Uterus (tissue), 4 donors: ENCODE results near the gene KLF13. TPM values are rescaled to one million over a fixed set of nuclear protein-coding genes. Genes with fewer than 3 reads are reported as not detected.
A peak's percentile ranks its signal among the peaks of the same experiment; 100 is the strongest.

Experiments used
- DNase-seq, 2 donors: peaks; one replicate each; pipeline ENCODE4 v3.0.0-alpha.2; 2019 to 2020
- H3K27ac ChIP-seq, 2 donors: fragments of 200-600 bp; sonication (generic); 1 replicate in 1 of 2; 2 replicates in 1 of 2; pipeline ENCODE4 v1.5.1; 2016 to 2018
- H3K27me3 ChIP-seq, 2 donors: fragments of 200-600 bp; sonication (generic); one replicate each; pipeline ENCODE4 v1.5.1; 2018 to 2019; ENCODE audit warnings: control low read depth in 1 of 2
- H3K36me3 ChIP-seq, 2 donors: fragments of 200-600 bp; sonication (generic); one replicate each; pipeline ENCODE4 v1.5.1; 2019; ENCODE audit warnings: control low read depth in 1 of 2
- H3K4me1 ChIP-seq, 2 donors: fragments of 200-600 bp; sonication (generic); one replicate each; pipeline ENCODE4 v1.5.1; 2018 to 2019; ENCODE audit warnings: control low read depth in 1 of 2
- H3K4me3 ChIP-seq, 2 donors: fragments of 200-600 bp; sonication (generic); 1 replicate in 1 of 2; 2 replicates in 1 of 2; pipeline ENCODE4 v1.5.1; 2018 to 2019; ENCODE audit warnings: mild to moderate bottlenecking in 1 of 2
- H3K9me3 ChIP-seq, 2 donors: fragments of 200-600 bp; sonication (generic); one replicate each; pipeline ENCODE4 v1.5.1; 2019; ENCODE audit warnings: control low read depth in 1 of 2
- POLR2A ChIP-seq, 2 donors: fragments of 450-650 bp; IDR thresholded peaks; one replicate each; pipeline ENCODE4 v1.6.1; 2016; ENCODE audit warnings: antibody characterized with exemption in 2 of 2, mild to moderate bottlenecking in 1 of 2, moderate library complexity in 1 of 2
- intact Hi-C: fragments of 100-400 bp; cut with DNase I; formaldehyde crosslinking; loops from one replicate; pipeline ENCODE4 v1.15.1; 2023; ENCODE audit warnings: low total_unique reads
- total RNA-seq, 4 donors: library from RNA; depleted of rRNA in 3 of 4; stranded (reverse); fragments of >200 nt in 3 of 4; gene quantifications; one replicate each; pipeline versions ENCODE4 v1.1.0 to v1.2.4, GENCODE V29; 2014 to 2023
- TF ChIP-seq, protein P1 (sequence below), 4 experiments: fragments of 200-600 bp in 2 of 4; fragments of 450-650 bp in 2 of 4; sonication (generic) in 2 of 4; IDR thresholded peaks; one replicate each; pipeline ENCODE4 v1.5.1; 2016 to 2019; ENCODE audit warnings: antibody characterized with exemption in 4 of 4, mild to moderate bottlenecking in 2 of 4, moderate library complexity in 1 of 4
- donor health status: DM: yes; HTN: yes; CAD: no.

KLF13 gene
- total RNA-seq, 4 donors from 2014 or later = 20.2 to 58.8 (median 25.7) TPM

DNA sequence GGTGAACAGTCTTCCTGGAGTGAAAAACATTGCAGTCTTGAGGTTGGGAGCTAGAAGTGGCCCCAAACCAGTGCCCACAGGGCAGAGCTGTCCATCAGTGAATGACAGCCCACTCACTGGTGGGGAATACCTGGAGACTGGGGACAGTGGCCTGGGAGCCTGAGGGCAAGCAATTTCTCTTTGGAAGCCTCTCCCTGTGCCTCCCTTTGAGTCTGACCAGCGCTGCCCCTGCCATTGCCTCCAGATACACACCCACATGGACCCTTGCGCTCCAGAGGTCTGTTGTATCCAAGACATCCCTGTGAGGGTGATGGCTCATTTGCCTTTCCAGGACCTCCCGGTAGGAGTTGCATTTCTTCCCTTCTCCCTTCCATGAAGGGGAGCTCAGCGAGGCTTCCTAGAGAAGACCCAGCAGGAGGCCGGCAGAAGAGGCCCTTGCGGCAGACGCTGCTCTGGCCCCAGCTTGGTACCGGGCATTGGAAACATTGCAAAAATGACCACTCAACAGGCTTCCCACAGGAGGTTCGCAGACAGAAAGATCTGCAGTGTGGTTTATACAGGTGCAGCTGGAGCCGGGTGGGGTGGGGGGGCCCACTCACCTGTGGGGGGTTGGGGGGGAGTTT lies 38.5 kb downstream of the KLF13 start:
- H3K36me3 ChIP-seq = no peaks in the 10 kb centered on the region
- H3K27me3 ChIP-seq = no peaks in the 10 kb centered on the region
- H3K4me1 ChIP-seq = peaks cover 0 to 25% of the 10 kb centered on the region in 2 donors
- H3K9me3 ChIP-seq = no peaks in the 10 kb centered on the region
- peak overlapping the region; percentile 7 to 26 for H3K4me3 ChIP-seq
- no peak for TF ChIP-seq POLR2A (IDR thresholded peaks at IDR 0.05)
- TF ChIP-seq, protein P1, sequence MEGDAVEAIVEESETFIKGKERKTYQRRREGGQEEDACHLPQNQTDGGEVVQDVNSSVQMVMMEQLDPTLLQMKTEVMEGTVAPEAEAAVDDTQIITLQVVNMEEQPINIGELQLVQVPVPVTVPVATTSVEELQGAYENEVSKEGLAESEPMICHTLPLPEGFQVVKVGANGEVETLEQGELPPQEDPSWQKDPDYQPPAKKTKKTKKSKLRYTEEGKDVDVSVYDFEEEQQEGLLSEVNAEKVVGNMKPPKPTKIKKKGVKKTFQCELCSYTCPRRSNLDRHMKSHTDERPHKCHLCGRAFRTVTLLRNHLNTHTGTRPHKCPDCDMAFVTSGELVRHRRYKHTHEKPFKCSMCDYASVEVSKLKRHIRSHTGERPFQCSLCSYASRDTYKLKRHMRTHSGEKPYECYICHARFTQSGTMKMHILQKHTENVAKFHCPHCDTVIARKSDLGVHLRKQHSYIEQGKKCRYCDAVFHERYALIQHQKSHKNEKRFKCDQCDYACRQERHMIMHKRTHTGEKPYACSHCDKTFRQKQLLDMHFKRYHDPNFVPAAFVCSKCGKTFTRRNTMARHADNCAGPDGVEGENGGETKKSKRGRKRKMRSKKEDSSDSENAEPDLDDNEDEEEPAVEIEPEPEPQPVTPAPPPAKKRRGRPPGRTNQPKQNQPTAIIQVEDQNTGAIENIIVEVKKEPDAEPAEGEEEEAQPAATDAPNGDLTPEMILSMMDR (IDR thresholded peaks at IDR 0.05) = no peak
- H3K27ac ChIP-seq = peak overlapping the region; percentile 75 to 82
- intact Hi-C loops = no loop called here
- DNase-seq = no peak

DNA sequence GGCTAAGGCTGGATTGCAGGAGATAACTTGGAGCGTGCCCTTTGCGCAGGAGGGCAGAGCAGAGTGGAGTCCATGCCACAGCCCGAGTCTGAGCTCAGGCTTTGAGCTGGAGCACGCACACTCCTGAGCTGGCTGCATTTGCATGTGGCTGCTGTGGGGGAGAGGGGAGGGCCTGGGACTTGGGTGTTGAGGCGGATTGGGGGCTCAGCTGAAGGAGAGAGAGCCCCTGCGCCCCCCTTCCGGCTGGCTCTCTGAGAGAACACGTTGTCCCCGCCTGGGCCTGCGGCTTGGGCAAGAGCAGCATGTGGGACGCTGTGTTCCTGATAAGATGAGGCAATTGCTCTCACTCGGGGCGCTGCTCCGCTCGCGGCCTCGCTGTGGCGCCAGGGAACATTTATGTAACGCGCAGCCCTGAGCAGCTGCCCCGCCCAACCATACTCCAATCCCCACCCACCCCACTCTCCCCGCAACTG lies 39.1 kb downstream of the KLF13 start:
- DNase-seq = peak; percentile 87 to 96
- TF ChIP-seq POLR2A (IDR thresholded peaks at IDR 0.05) = peak in 1 of 2 donors; percentile 32
- TF ChIP-seq, protein P1 (IDR thresholded peaks at IDR 0.05) = peak; percentile 33 to 67 (median 58)
- Histone ChIP-seq H3K4me3 (peak overlapping the region; percentile 26 to 28), H3K36me3 (no peaks in the 10 kb centered on the region), H3K4me1 (peaks cover 0 to 25% of the 10 kb centered on the region in 2 donors), H3K27me3 (no peaks in the 10 kb centered on the region), H3K9me3 (no peaks in the 10 kb centered on the region), H3K27ac (peak overlapping the region; percentile 75 to 82)
- intact Hi-C loops = no loop called here

DNA sequence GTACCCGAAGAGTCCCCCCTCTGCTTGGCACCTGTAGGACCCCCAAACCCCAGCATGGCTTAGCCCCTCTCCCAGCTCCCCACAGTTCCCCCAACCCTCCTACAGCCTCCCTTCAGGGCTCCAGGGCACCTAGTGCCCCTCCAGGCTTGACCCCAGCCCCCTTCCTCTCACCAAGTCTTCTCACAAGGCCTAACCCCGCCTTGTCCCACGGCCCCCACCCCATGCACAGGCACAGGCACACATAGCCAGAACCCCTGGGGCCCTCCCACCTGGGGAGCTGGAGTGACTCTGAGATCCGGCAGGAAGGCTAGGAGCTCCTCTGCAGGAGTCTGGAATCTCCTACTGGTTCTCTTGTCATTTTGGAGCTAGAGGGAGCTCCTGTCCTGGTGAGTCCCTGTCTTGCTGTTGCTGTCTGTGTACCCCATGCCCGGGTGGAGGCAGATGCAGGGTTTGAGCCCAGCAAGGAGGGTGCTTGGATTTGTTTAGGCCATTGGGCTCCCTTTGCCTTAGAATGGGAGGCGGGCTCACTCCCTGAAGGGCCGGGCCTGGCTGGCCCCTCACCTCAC lies 39.6 kb downstream of the KLF13 start:
- Histone ChIP-seq H3K4me3 (peak overlapping the region; percentile 26 to 28), H3K27me3 (no peaks in the 10 kb centered on the region), H3K9me3 (no peaks in the 10 kb centered on the region), H3K4me1 (peaks cover 0 to 21% of the 10 kb centered on the region in 2 donors), H3K27ac (peak overlapping the region; percentile 75 to 82), H3K36me3 (no peaks in the 10 kb centered on the region)
- peak; percentile 40 to 62 for DNase-seq
- intact Hi-C loops = no loop called here
- no peak for TF ChIP-seq POLR2A (IDR thresholded peaks at IDR 0.05)
- TF ChIP-seq, protein P1 (IDR thresholded peaks at IDR 0.05) = peak in 3 of 4 experiments; percentile 17 to 27 (median 22)

DNA sequence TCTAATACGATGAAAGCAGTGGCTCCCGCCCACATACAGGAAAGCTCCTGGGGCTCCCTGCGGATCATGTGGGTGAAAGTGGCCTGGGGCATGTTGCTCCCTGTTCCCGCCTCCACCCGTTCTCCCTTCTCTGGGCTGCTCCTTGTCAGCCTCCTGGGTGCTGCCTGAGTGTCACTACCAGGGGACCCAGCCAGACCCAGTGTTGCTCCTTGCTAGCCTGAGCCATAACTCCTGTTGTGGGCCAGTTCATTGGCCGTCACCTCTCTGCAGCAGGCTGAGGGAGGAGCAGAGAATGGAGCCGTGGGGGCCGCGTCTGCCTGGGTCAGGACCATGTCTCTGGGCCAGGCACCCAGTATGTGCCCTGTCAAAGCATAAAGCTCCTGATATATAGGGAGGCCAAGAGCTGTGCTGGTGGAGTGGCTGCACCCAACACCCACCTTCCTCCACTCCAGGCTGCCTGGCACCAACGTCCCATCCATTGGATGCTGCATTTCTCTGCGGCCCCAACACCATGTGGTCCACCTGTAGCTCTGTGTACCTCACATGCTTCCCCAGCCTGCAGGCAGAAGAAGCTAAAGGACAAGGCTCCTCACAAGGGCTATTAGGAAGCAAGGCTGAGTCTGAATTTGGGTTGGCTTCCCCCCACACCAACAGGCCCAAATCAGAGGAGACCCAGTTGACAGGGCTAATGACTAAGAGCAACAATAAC lies 40.5 kb downstream of the KLF13 start:
- Histone ChIP-seq H3K27me3 (no peaks in the 10 kb centered on the region), H3K9me3 (no peaks in the 10 kb centered on the region), H3K4me3 (no peak overlapping the region), H3K4me1 (peaks cover 0 to 12% of the 10 kb centered on the region in 2 donors), H3K36me3 (no peaks in the 10 kb centered on the region), H3K27ac (peak overlapping the region; percentile 75 to 82)
- no peak for TF ChIP-seq POLR2A (IDR thresholded peaks at IDR 0.05)
- TF ChIP-seq, protein P1 (IDR thresholded peaks at IDR 0.05) = no peak
- no peak for DNase-seq
- intact Hi-C loops = no loop called here
